ENCODE data around the gene RGS4.
A peak's percentile ranks its signal among the peaks of the same experiment; 100 is the strongest.
"Not testable (repeated sequence)": the region's sequence is repeated elsewhere in the genome, so short reads cannot be mapped to it uniquely, and the experiment has no call there.

RGS4 gene

DNA sequence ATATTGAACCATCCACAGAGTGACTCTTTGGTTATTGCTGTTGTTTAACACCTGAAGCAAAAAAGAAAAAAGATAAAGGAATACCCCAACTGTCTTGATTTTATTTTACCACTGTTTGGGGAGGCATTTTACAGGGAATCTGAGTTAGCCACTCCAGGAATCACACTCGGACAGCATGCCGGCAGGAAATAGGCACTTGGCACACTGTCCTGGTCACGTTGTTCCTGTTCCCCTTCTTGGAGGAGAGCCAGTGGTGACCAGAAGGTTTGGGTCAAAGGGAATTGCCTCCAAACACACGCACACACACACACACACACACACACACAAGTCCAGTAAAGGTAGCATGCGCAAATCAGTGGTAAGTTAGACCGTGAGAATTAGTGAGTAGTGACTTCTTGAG, 13.8 kb downstream of the RGS4 start:
- no peak for TF ChIP-seq CTCF (conservative IDR thresholded peaks at IDR 0.05; ENCODE audit: control insufficient read depth, insufficient read depth, low read depth, low read length)
- no peak overlapping the region for H3K4me3 ChIP-seq (ENCODE audit: control insufficient read depth, low read depth, low read length)
- peak; percentile 43 for DNase-seq (ENCODE audit: low read depth)

- no peak for TF ChIP-seq CTCF (conservative IDR thresholded peaks at IDR 0.05; ENCODE audit: control insufficient read depth, insufficient read depth, low read depth, low read length)
- peak; percentile 81 for DNase-seq (ENCODE audit: low read depth)
- H3K4me3 ChIP-seq (ENCODE audit: control insufficient read depth, low read depth, low read length) = no peak overlapping the region
Observed at GRCh38 chr1:163083690-163084089, 14.5 kb downstream of the RGS4 start.

DNA sequence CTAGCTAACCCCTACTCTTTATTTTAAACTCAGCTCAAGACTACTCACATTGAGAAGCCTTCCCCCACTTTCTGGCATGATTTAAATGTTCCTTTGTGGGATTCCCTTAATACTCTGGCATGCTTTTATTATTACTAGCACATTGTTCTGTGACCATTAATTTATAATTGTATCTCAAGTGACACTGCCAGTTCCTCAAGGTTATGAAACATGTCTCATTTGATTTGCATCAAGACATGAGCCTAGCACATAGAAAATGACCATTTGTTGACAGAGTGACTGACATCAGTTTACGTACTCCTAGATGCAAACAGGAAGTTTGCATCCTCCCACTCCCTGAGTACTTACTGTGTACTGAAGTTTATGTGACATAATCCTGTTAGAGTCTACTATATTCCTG, 15.2 kb downstream of the RGS4 start:
- peak; percentile 85 for DNase-seq (ENCODE audit: low read depth)
- H3K4me3 ChIP-seq (ENCODE audit: control insufficient read depth, low read depth, low read length) = no peak overlapping the region
- no peak for TF ChIP-seq CTCF (conservative IDR thresholded peaks at IDR 0.05; ENCODE audit: control insufficient read depth, insufficient read depth, low read depth, low read length)

GRCh38 chr1:163085041-163085903, 16.1 kb downstream of the RGS4 start:
- TF ChIP-seq CTCF (conservative IDR thresholded peaks at IDR 0.05; ENCODE audit: control insufficient read depth, insufficient read depth, low read depth, low read length) = no peak
- H3K4me3 ChIP-seq (ENCODE audit: control insufficient read depth, low read depth, low read length) = no peak overlapping the region
- DNase-seq (ENCODE audit: low read depth) = peak; percentile 89

DNA sequence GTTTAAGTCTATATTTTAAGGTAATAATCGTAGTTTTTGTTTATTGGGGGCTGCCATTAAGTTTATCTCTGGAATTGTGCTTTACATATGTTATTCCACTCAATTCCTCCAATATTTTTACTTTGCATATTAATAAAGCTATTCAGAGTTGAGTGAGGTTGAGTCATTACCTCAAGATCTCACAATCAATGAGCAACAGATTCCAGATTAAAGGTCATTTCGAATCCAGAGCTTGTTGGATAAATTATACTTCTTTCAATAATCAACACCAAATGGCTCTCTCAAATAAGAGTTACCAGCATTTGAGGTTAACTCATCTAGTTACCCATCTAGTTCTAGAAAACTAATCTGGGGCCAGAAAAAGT, 16.7 kb downstream of the RGS4 start:
- no peak overlapping the region for H3K4me3 ChIP-seq (ENCODE audit: control insufficient read depth, low read depth, low read length)
- no peak for TF ChIP-seq CTCF (conservative IDR thresholded peaks at IDR 0.05; ENCODE audit: control insufficient read depth, insufficient read depth, low read depth, low read length)
- peak; percentile 87 for DNase-seq (ENCODE audit: low read depth)

DNA sequence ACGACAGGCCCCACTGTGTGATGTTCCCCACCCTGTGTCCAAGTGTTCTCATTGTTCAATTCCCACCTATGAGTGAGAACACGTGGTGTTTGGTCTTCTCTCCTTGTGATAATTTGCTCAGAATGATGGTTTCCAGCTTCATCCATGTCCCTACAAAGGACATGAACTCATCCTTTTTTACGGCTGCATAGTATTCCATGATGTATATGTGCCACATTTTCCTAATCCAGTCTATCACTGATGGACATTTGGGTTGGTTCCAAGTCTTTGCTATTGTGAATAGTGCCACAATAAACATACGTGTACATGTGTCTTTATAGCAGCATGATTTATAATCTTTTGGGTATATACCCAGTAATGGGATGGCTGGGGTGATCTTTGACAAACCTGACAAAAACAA, 20.0 kb downstream of the RGS4 start:
- H3K4me3 ChIP-seq (ENCODE audit: control insufficient read depth, low read depth, low read length); DNase-seq (ENCODE audit: low read depth): not testable (repeated sequence)

GRCh38 chr1:163090321-163090945, 21.3 kb downstream of the RGS4 start:
- peak; percentile 87 for DNase-seq (ENCODE audit: low read depth)
- TF ChIP-seq CTCF (conservative IDR thresholded peaks at IDR 0.05; ENCODE audit: control insufficient read depth, insufficient read depth, low read depth, low read length) = no peak
- H3K4me3 ChIP-seq (ENCODE audit: control insufficient read depth, low read depth, low read length) = no peak overlapping the region

All from fibroblast of mammary gland (primary cell).